Stimulated activated CD8-positive, alpha-beta memory T cell treated with anti-CD3 and anti-CD28 coated beads, Interleukin-15, amount 100 ng/mL, for 1 hour (primary cell): ENCODE data around the gene MMP24OS.
"Not testable (repeated sequence)": the region's sequence is repeated elsewhere in the genome, so short reads cannot be mapped to it uniquely, and the experiment has no call there.

Experiments
- DNase-seq: peaks from one replicate; pipeline ENCODE4 v3.0.0-alpha.2; 2020; ENCODE audit warnings: low read depth

MMP24OS gene

GRCh38 chr20:35277531-35278395, at the start of gene MMP24OS:
Gene MMP24OS, minus strand, starts transcription at chr20:35278122. Its CDS starts 193 bp downstream, at chr20:35277929.
- DNase-seq = peak; percentile 71

DNA sequence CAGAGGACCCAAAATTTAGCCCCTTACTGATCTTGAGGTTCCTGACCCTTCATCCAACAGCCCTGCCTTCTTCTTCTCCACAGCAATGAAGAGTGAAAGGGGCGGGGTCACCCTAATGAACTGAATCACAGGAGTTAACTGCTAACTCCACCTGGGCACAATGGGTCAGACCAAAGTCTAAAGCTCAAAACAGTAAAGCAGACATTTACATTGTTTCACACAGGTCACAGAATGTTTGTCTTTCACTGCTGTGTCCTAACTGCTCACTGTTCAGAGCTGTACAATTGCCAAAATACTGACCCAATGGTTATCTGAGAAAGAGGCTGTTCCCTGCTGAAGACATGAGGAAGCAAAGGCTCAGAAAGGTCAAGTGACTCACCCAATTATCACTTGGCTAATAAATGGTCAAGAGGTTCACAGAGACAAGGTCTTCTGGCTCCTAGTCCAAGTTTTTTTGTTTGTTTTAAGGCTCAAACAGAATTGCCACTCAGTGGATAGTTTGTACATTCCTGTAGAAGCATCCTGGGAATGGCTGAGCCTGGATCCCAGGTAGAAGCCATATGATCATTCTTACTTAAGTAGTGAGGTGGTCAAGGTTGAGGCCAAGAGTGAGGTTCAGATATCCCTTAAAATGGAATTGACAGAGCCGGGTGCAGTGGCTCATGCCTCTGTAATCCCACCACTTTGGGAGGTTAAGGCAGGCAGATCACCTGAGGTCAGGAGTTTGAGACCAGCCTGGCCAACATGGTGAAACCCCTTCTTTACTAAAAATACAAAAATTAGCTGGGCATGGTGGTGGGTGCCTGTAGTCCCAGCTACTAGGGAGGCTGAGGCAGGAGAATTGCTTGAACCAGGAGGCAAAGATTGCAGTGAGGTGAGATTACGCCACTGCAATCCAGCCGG, 49.4 kb upstream of the MMP24OS start:
- no peak for DNase-seq

GRCh38 chr20:35326740-35327073, 48.8 kb upstream of the MMP24OS start:
- DNase-seq = no peak

- no peak for DNase-seq
Measured at GRCh38 chr20:35326021-35326739, 48.3 kb upstream of the MMP24OS start.

DNA sequence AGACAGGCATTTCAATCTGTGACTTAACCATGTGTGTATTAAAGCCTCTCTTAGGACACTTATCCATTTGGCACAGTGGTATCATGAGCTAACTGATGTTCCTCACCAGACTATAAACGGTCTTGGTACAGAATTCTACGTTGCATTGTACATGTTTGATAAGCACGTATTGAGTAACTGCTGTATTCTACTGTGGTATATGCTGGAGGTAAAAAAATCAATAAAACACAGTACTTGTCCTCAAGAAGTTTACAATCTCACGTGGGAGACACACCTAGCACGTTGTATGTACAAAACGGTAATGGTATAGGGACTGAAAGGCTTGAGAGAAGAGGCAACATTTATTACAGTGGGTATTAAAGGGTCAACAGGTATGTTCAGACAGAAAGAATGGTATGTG, 47.5 kb upstream of the MMP24OS start:
- no peak for DNase-seq

DNA sequence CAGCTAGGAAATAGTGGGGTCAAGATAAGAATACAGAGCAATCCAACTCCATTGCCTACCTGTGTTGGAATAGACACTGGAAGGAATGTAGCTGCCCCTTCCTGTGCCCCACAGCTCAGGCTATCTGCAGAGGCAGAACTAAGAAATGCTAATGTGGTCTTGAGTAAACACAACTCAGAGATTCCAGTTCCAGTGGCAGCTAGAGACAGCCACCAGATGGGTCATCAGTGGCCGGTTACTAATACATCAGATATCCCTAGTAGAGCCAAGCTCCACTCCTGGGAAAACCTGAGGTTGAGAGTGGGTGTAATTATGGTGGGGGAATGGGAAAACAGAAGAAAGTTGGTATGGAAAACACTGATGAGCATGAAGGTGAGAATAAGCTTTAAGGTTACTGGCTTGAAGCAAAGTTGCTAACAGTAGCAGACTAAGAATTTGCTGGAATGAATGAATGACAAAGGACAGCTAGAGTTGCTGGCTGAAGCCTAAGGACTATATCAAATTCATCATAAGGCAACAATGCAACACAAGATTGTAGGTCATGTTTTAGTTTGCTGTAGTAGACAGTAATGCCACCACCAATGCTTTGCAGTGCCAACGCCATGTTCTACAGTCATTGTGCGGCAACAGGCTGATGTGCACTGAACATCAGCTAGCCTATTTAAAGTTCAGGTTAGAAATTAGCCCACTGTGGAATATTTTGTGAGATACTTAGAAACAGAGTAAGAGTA, 42.6 kb upstream of the MMP24OS start:
- no peak for DNase-seq

- no peak for DNase-seq
Measured at GRCh38 chr20:35319871-35320197, 41.9 kb upstream of the MMP24OS start.

DNA sequence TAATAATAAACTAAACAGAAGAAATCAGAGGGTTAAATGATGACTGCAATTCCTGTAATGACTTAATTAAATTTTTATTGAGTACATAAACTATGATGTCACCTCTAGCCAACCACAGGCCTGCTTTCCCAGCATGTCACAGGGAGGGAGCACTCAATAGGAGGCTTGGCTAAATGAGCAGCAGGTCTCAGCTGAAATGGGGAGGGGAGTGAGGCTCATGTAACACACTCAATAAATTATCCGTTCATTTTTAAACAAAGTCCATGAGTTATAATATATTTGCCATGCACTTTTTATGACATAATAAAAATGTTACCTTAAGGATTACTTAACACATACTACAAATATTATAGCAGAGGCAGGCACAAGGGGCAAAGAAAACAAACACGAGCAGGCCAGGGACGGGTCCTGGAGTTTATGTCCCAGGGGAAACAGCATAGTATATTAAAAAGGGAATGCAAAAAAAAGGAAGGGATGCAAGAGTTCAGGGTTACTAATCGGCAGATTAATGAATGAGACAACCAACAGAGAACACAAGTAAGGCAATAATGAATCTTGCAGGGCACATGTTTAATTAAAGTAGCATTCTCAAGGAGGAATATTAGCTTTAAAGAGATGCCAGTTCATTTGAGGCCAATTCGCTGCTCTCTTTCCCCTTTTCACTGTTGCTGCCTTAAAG, 41.4 kb upstream of the MMP24OS start:
- no peak for DNase-seq

- no peak for DNase-seq
Measured at GRCh38 chr20:35318502-35319157, 40.7 kb upstream of the MMP24OS start.

DNA sequence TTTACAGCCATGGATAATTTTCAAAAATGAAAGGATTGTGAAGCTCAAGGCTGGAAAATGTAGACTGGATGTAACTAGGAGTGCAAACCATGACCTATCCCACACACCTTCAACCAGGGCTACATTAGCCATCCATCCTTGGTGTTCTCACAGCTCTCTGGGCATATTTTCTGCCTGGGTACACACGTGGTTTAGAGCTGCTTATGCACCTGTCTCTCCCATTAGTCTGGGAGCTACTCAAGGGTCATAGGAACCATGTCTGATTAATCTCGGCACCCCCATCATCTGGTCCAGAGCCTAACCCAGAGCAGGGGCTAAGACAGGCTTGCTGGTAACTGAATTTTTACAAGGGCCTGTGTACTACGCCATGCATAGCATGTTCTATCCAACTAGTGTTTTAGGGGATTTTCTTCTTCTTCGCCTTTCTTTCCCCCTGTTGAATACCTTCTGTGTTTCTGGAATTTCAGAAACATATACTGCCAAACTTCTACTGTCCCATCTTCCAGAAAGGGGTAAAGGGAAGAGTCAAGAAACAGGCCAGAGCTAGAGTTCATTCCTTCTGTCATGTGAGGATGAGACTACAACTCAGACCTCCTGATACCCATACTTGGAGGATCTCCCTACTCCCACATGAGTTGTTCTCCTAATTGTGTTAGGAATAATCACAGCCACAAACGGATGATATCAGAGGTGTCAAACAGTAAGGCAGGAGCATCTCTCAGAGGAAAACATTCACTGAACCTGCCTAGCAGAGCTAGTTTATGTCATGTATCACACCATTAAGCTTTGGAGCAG, 39.7 kb upstream of the MMP24OS start:
- DNase-seq = no peak

DNA sequence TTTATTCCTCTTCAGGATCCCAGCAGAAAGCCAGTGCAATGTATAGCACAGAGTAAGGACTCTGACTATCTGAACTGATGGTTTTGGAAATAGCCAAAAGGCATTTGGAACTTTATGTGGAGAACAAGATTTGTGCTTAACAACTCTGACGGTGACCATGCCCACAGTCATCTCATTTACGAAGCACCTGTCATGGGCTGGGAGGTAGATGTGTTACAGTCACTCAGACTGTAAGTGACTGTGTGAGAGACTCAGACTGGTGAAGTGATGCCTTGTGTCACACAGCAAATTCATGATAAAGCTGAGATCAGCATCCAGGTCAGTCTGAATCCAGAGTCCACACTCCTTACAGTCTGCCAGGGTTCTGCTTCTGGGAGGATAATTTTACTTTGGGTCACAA, 38.2 kb upstream of the MMP24OS start:
- no peak for DNase-seq

DNA sequence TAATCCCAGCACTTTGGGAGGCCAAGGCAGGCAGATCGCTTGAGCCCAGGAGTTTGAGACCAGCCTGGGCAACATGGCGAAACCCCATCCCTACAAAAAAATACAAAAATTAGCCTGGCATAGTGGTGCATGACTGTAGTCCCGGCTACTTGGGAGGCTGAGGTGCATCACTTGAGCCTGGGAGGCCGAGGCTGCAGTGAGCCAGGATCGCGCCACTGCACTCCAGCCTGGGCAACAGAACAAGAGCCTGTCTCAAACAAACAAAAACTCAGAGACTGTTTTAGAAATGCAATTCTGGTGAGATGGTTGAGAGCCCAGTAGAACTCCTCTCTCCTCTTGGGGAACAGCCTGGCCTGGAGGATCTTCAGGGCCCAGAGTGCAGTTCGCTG, 37.7 kb upstream of the MMP24OS start:
- not testable (repeated sequence) for DNase-seq

- no peak for DNase-seq
Measured at GRCh38 chr20:35314816-35315631, 37.1 kb upstream of the MMP24OS start.

GRCh38 chr20:35312318-35312717, 34.4 kb upstream of the MMP24OS start:
- no peak for DNase-seq

DNA sequence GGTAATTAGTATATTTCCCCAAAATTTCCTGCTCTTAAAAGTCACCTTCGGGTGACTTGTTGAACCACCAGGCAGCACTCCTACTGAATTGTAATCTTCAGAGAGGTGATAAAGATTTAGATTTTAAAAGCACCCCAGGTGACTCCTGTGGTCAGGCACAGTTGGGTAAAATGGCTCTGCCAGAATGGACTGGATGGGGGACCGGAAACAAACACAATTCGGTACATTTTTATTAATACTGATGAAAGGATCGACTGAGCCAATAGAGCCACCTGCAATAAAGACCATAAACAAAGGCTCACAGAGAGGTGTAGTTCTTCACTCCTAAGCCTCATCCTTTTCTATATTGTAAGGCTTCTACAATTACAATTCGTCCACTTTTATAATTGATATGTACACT, 33.9 kb upstream of the MMP24OS start:
- DNase-seq = no peak

DNA sequence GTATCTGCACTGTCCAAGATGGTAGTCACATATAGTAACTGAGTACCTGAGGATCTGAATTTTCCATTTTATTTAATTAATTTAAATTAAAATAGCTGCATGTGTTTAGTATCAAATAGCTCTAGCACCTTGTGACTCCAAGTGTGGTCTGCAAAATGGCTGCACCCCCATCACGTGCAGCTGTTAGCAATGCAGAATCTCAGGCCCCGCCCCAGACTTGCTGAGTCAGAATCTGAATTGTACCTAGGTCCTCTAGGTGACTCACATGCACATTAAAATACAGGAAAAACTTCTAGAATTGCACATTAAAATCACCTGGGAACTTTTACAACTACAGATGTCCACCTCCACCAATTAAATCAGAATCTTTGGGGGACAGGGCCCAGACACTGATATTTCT, 33.5 kb upstream of the MMP24OS start:
- no peak for DNase-seq

- DNase-seq = no peak
Measured at GRCh38 chr20:35307666-35308653, 30.0 kb upstream of the MMP24OS start.
